ENCODE data around the gene RAPGEF6.

DNA sequence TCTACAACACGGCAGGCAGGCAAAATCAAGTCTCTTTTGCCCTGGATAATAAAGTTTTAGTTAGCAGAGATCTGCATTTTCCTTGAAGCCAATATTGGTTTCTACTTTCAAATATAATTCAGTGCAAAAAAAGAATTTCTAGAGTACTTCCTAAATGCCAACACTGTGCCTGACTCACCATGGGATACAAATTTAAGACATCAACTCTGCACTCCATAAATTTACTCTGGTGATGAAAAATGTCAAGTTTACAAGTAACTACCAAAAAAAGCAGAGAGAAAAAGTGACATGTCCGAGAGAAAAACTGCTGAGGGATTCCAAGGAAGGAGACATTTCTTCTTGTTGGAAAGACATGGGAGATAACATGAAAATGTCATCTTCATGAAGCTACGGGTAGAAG, 119.7 kb downstream of the RAPGEF6 start:
- TF ChIP-seq, protein P1, sequence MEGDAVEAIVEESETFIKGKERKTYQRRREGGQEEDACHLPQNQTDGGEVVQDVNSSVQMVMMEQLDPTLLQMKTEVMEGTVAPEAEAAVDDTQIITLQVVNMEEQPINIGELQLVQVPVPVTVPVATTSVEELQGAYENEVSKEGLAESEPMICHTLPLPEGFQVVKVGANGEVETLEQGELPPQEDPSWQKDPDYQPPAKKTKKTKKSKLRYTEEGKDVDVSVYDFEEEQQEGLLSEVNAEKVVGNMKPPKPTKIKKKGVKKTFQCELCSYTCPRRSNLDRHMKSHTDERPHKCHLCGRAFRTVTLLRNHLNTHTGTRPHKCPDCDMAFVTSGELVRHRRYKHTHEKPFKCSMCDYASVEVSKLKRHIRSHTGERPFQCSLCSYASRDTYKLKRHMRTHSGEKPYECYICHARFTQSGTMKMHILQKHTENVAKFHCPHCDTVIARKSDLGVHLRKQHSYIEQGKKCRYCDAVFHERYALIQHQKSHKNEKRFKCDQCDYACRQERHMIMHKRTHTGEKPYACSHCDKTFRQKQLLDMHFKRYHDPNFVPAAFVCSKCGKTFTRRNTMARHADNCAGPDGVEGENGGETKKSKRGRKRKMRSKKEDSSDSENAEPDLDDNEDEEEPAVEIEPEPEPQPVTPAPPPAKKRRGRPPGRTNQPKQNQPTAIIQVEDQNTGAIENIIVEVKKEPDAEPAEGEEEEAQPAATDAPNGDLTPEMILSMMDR (IDR thresholded peaks at IDR 0.05): no peak
- no peak for TF ChIP-seq POLR2AphosphoS5 (IDR thresholded peaks at IDR 0.05)
